GM13977 (cell line): ENCODE results near the gene USP1.
A peak's percentile ranks its signal among the peaks of the same experiment; 100 is the strongest.

Source experiments
- DNase-seq: peaks from one replicate; pipeline ENCODE4 v3.0.0; 2012; ENCODE audit warnings: low spot score
- CTCF ChIP-seq: IDR thresholded peaks from 2 replicates; pipeline ENCODE4 v1.5.1; 2012; ENCODE audit warnings: mild to moderate bottlenecking, control low read depth; ENCODE audit not compliant: insufficient read depth; ENCODE audit errors: extremely low read depth, missing control alignments
- in situ Hi-C: fragments of 300-500 bp; cut with MboI; formaldehyde crosslinking; loops from one replicate; pipeline ENCODE4 v1.12.0; 2022; ENCODE audit warnings: low sequenced_read_pairs, low pct_unique_long_range_greater_than_20kb, mixed read lengths, inconsistent platforms; ENCODE audit not compliant: unreplicated experiment

Gene USP1

GRCh38 chr1:62462370-62462769 lies 25.5 kb downstream of the USP1 start:
- no peak for DNase-seq
- TF ChIP-seq CTCF: no peak
- in situ Hi-C loops: no loop called here

- no peak for DNase-seq
- in situ Hi-C loops: no loop called here
- no peak for TF ChIP-seq CTCF
Measured at GRCh38 chr1:62467092-62467491, 30.2 kb downstream of the USP1 start.

DNA sequence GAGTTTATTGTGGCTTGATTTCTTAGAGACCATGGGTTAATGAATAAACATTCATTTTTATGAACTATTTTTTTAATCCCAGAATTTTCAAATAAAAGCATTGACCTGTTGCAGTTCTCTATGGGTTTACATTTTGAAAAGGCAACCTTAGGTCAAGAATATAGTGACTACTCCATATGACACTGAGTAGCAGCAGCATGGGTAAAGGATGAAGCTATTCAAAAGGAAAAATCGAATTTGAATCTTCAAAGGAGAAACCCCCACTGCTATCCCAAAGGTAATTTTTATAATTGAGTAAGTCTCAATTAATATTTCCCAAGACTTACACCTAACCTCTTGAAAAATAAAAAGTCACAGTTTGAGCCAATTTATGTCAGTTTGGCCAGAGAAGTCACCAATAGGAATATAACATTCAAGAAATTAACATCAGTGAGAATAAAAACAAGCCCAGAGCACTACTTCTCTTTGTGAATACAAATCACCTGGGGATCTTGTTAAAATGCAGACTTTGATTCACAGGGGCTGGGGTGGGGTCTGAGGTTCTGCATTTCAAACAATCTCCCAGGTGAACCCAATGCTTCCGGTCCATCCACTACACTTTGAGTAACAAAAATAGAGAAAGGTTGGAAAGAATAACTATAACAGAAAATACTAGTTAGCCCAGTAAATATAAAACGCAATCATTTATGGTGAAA lies 39.8 kb downstream of the USP1 start:
- no peak for DNase-seq
- in situ Hi-C loops: no loop called here
- no peak for TF ChIP-seq CTCF

GRCh38 chr1:62481681-62482080 lies 44.8 kb downstream of the USP1 start:
- DNase-seq: no peak
- TF ChIP-seq CTCF: no peak
- in situ Hi-C loops: no loop called here

- in situ Hi-C loops: no loop called here
- peak; percentile 25 for DNase-seq
Measured at GRCh38 chr1:62484824-62485468, 48.1 kb downstream of the USP1 start.

DNA sequence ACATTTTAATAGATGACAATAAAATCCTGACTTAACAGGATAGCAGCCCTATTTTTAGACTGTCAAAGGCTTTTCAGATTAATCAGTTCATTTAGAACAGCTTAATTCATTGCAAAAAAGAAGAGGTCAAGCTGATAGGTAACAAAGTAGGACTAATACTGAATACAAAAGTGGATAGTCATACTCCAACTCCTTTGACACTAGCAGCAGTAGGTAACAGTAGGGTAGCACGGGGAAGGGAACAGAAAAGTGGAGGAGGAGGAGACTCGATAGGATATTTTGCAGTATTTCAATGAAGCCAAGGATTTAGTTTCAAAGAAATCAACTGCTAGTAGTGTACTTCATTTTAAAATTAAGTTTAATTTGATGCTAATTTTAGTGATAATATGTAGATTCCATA lies 51.1 kb downstream of the USP1 start:
- in situ Hi-C loops: no loop called here
- no peak for DNase-seq

More at GRCh38 chr1:62484824-62485468, 48.1 kb downstream of the USP1 start:
- no peak for TF ChIP-seq CTCF

More for the DNA sequence above, 51.1 kb downstream of the USP1 start:
- TF ChIP-seq CTCF: no peak
